Kidney epithelial cell (primary cell): Measurements from ENCODE around the gene KRTAP4-9. TPM values are rescaled to one million over a fixed set of nuclear protein-coding genes. Genes with fewer than 3 reads are reported as not detected.
"Not testable (repeated sequence)": the region's sequence is repeated elsewhere in the genome, so short reads cannot be mapped to it uniquely, and the experiment has no call there.

ENCODE experiments used
- DNase-seq: peaks from one replicate; pipeline ENCODE4 v3.0.0-alpha.2; 2010; ENCODE audit warnings: low read depth
- H3K27me3 ChIP-seq: 2 replicates; pipeline ENCODE4 v1.6.0; 2011; ENCODE audit warnings: low read length; ENCODE audit not compliant: control insufficient read depth, insufficient read depth
- H3K36me3 ChIP-seq: 2 replicates; pipeline ENCODE4 v1.5.1; 2011; ENCODE audit warnings: low read length; ENCODE audit not compliant: control insufficient read depth, insufficient read depth
- H3K4me3 ChIP-seq: 2 replicates; pipeline ENCODE4 v1.5.1; 2011; ENCODE audit warnings: low read depth, mild to moderate bottlenecking, control low read depth, low read length
- total RNA-seq: library from RNA; depleted of rRNA; stranded (reverse); fragments of >200 nt; gene quantifications from 2 replicates; pipeline ENCODE4 v1.2.3, GENCODE V29; 2015
- TF ChIP-seq, protein P1 (sequence below): IDR thresholded peaks from 2 replicates; pipeline ENCODE4 v1.5.1; 2011; ENCODE audit warnings: mild to moderate bottlenecking, moderate library complexity, low read length, control low read depth, inconsistent platforms; ENCODE audit not compliant: insufficient read depth, poor library complexity, severe bottlenecking

The KRTAP4-9 gene
- total RNA-seq, 1 donor from 2014 or later = not detected

GRCh38 chr17:41107941-41108450 lies 2.8 kb downstream of the KRTAP4-9 start:
- no peaks in the 10 kb centered on the region for H3K36me3 ChIP-seq
- H3K27me3 ChIP-seq = no peaks in the 10 kb centered on the region
- no peak overlapping the region for H3K4me3 ChIP-seq
- TF ChIP-seq, protein P1, sequence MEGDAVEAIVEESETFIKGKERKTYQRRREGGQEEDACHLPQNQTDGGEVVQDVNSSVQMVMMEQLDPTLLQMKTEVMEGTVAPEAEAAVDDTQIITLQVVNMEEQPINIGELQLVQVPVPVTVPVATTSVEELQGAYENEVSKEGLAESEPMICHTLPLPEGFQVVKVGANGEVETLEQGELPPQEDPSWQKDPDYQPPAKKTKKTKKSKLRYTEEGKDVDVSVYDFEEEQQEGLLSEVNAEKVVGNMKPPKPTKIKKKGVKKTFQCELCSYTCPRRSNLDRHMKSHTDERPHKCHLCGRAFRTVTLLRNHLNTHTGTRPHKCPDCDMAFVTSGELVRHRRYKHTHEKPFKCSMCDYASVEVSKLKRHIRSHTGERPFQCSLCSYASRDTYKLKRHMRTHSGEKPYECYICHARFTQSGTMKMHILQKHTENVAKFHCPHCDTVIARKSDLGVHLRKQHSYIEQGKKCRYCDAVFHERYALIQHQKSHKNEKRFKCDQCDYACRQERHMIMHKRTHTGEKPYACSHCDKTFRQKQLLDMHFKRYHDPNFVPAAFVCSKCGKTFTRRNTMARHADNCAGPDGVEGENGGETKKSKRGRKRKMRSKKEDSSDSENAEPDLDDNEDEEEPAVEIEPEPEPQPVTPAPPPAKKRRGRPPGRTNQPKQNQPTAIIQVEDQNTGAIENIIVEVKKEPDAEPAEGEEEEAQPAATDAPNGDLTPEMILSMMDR = no peak
- DNase-seq = no peak

- DNase-seq, H3K36me3 ChIP-seq, H3K27me3 ChIP-seq, H3K4me3 ChIP-seq: not testable (repeated sequence)
Measured at GRCh38 chr17:41108728-41109386, 3.7 kb downstream of the KRTAP4-9 start.

- no peak for DNase-seq
- H3K36me3 ChIP-seq = no peaks in the 10 kb centered on the region
- TF ChIP-seq, protein P1 = no peak
- H3K27me3 ChIP-seq = no peaks in the 10 kb centered on the region
- no peak overlapping the region for H3K4me3 ChIP-seq
Measured at GRCh38 chr17:41111151-41111885, 6.1 kb downstream of the KRTAP4-9 start.

GRCh38 chr17:41116297-41116696 lies 11.1 kb downstream of the KRTAP4-9 start:
- TF ChIP-seq, protein P1 = no peak
- Histone ChIP-seq H3K27me3 (no peaks in the 10 kb centered on the region), H3K4me3 (no peak overlapping the region), H3K36me3 (no peaks in the 10 kb centered on the region)
- no peak for DNase-seq

GRCh38 chr17:41117846-41118386 lies 12.7 kb downstream of the KRTAP4-9 start, which contains the start of gene KRTAP4-11:
TSS of gene KRTAP4-11 (minus strand) at chr17:41118373. CDS start at chr17:41118315, 58 bp downstream.
- DNase-seq, H3K36me3 ChIP-seq, H3K27me3 ChIP-seq, H3K4me3 ChIP-seq: not testable (repeated sequence)

GRCh38 chr17:41118721-41119120 lies 13.5 kb downstream of the KRTAP4-9 start:
- Histone ChIP-seq H3K4me3 (no peak overlapping the region), H3K36me3 (no peaks in the 10 kb centered on the region), H3K27me3 (no peaks in the 10 kb centered on the region)
- TF ChIP-seq, protein P1 = no peak
- no peak for DNase-seq

DNA sequence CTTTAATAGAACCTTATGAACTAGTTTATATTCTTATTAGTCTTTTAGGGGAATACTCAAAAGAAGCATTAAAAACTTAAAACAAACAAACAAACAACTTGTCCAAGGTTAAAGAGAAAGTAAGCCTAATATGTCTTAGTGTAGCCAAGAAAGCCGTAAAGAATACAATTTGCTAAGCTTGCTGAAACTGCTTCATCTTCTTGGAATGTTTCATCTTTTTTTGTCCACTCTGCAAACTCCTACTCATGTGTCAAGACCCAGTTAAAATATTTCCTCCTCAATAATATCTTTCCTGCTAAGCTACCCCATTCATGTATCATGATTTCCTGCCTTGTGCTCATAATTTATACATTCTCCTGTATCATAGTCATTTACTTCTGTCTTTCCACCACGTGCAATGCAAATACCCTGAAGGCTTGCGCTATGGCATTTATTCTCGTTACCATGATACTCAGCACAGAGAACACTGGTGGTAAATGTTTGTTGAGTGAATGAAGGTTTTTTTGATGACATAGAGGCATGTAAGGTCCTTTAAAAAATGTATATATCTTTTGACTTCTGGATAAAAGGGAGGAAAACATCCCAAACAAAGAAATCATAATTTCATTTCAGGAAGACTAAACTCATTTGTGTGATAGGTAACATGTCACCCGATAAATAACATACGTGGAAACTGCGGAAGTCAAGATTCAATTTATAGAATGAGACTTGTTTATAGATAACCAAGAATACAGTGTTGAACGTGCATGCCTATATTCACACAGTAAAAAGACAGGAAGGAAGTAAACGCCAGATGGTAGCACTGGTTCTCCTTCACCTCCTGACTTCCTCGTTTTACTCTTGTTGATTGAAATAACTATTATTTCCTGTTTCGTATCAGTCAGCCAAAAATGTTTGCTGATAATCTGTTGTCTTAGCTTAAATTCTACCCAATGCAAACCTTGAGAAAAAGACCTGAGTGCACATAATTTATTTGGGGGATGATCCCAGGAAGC lies 14.8 kb downstream of the KRTAP4-9 start:
- DNase-seq, H3K27me3 ChIP-seq, H3K4me3 ChIP-seq: not testable (repeated sequence)

More for the DNA sequence above, 14.8 kb downstream of the KRTAP4-9 start:
- not testable (repeated sequence) for H3K36me3 ChIP-seq
